IMR-90 (cell line): Measurements from ENCODE around the gene CST7. TPM values are rescaled to one million over a fixed set of nuclear protein-coding genes. Genes with fewer than 3 reads are reported as not detected.

Source experiments
- ATAC-seq: fragments of 200-7000 bp; cut with Tn5 transposase; 2 replicates; pipeline ENCODE4 v1.9.1; 2020; ENCODE audit warnings: low read depth, mild to moderate bottlenecking, moderate library complexity
- BruUV-seq: library from RNA; stranded (reverse); fragments of 400-500 nt; replicated peaks from 2 replicates; lab custom pipeline; 2021; lab: Mats Ljungman, UMichigan
- CTCF ChIA-PET: fragments of 300-600 bp; formaldehyde crosslinking; extraction: SDS; loops from one replicate; lab custom pipeline; 2021; ENCODE audit warnings: antibody characterized with exemption; lab: Yijun Ruan, JAX
- POLR2A ChIA-PET: fragments of 300-600 bp; sonication (Branson Sonifier 250); formaldehyde crosslinking; loops from one replicate; lab custom pipeline; 2022; ENCODE audit warnings: antibody characterized with exemption; ENCODE audit not compliant: unreplicated experiment; lab: Charles Lee
- DNase-seq: peaks from one replicate; pipeline ENCODE4 v3.0.0; 2013
- H2AFZ ChIP-seq: replicated peaks from 2 replicates; pipeline ENCODE3; 2013; ENCODE audit warnings: low read length, mild to moderate bottlenecking; ENCODE audit not compliant: poor library complexity
- H2AK5ac ChIP-seq: 2 replicates; pipeline ENCODE4 v1.6.1; 2013; ENCODE audit warnings: low read depth, low read length, inconsistent platforms
- H2AK9ac ChIP-seq: replicated peaks from 2 replicates; pipeline ENCODE3; 2013; ENCODE audit warnings: mild to moderate bottlenecking, low read depth, low read length, moderate library complexity; ENCODE audit not compliant: poor library complexity
- H2BK120ac ChIP-seq: 2 replicates; pipeline ENCODE4 v1.6.1; 2013; ENCODE audit warnings: low read depth, low read length, inconsistent platforms
- H2BK15ac ChIP-seq: 3 replicates; pipeline ENCODE4 v1.6.1; 2013; ENCODE audit warnings: low read depth, low read length, inconsistent platforms
- H2BK20ac ChIP-seq: 2 replicates; pipeline ENCODE4 v1.6.1; 2013; ENCODE audit warnings: low read depth, mild to moderate bottlenecking, inconsistent platforms, low read length, moderate library complexity
- H2BK5ac ChIP-seq: 2 replicates; pipeline ENCODE4 v1.6.1; 2013; ENCODE audit warnings: mild to moderate bottlenecking, low read depth, low read length, inconsistent platforms; ENCODE audit not compliant: poor library complexity, severe bottlenecking
- H3K14ac ChIP-seq: replicated peaks from 2 replicates; pipeline ENCODE4 v1.6.1; 2013; ENCODE audit warnings: low read depth, low read length, inconsistent platforms
- H3K18ac ChIP-seq: 2 replicates; pipeline ENCODE4 v1.6.1; 2013; ENCODE audit warnings: low read depth, low read length, control low read depth
- H3K23ac ChIP-seq: 2 replicates; pipeline ENCODE4 v1.6.1; 2013; ENCODE audit warnings: low read depth, low read length, inconsistent platforms
- H3K27ac ChIP-seq: 2 replicates; pipeline ENCODE4 v1.5.1; 2013; ENCODE audit warnings: mild to moderate bottlenecking, control low read depth, low read length; ENCODE audit not compliant: insufficient read depth
- H3K27me3 ChIP-seq: 2 replicates; pipeline ENCODE4 v1.6.1; 2013; ENCODE audit warnings: low read length; ENCODE audit not compliant: control insufficient read depth, insufficient read depth
- H3K36me3 ChIP-seq: 2 replicates; pipeline ENCODE4 v1.6.1; 2013; ENCODE audit warnings: low read length, mixed read lengths; ENCODE audit not compliant: control insufficient read depth, insufficient read depth
- H3K4ac ChIP-seq: 2 replicates; pipeline ENCODE4 v1.6.1; 2013; ENCODE audit warnings: low read depth, low read length, inconsistent platforms
- H3K4me1 ChIP-seq: 2 replicates; pipeline ENCODE4 v1.6.1; 2013; ENCODE audit warnings: low read length, mixed read lengths; ENCODE audit not compliant: control insufficient read depth, insufficient read depth
- H3K4me2 ChIP-seq: 2 replicates; pipeline ENCODE4 v1.6.1; 2013; ENCODE audit warnings: low read depth, mild to moderate bottlenecking, control low read depth, low read length, moderate library complexity
- H3K4me3 ChIP-seq: 2 replicates; pipeline ENCODE4 v1.5.1; 2013; ENCODE audit warnings: low read depth, mild to moderate bottlenecking, control low read depth, low read length, moderate library complexity; ENCODE audit not compliant: insufficient read depth
- H3K56ac ChIP-seq: 2 replicates; pipeline ENCODE4 v1.6.1; 2013; ENCODE audit warnings: low read length, inconsistent platforms; ENCODE audit not compliant: insufficient read depth; ENCODE audit errors: extremely low read depth
- H3K79me1 ChIP-seq, 2 experiments: 2 replicates each; pipeline ENCODE4 v1.6.1; 2013; ENCODE audit warnings: low read length in 2 of 2, inconsistent platforms in 1 of 2, low read depth in 1 of 2
- H3K9ac ChIP-seq: 2 replicates; pipeline ENCODE4 v1.6.1; 2013; ENCODE audit warnings: low read depth, low read length, control low read depth
- H3K9me1 ChIP-seq: 2 replicates; pipeline ENCODE4 v1.6.1; 2013; ENCODE audit warnings: low read length, inconsistent platforms; ENCODE audit not compliant: insufficient read depth
- H3K9me3 ChIP-seq: 2 replicates; pipeline ENCODE4 v1.6.1; 2013; ENCODE audit warnings: low read length; ENCODE audit not compliant: control insufficient read depth, insufficient read depth
- H4K20me1 ChIP-seq: 2 replicates; pipeline ENCODE4 v1.6.1; 2013; ENCODE audit warnings: low read length, inconsistent platforms; ENCODE audit not compliant: insufficient read depth
- H4K5ac ChIP-seq: 2 replicates; pipeline ENCODE4 v1.6.1; 2013; ENCODE audit warnings: mild to moderate bottlenecking, low read depth, low read length, control low read depth
- H4K8ac ChIP-seq, 2 experiments: 2 replicates each; pipeline ENCODE4 v1.6.1; 2013; ENCODE audit warnings: low read depth in 2 of 2, low read length in 2 of 2, control low read depth in 1 of 2, inconsistent platforms in 1 of 2
- H4K91ac ChIP-seq: 2 replicates; pipeline ENCODE4 v1.6.1; 2013; ENCODE audit warnings: low read depth, low read length, inconsistent platforms; ENCODE audit not compliant: insufficient read depth
- BHLHE40 ChIP-seq: fragments of 150-350 bp; IDR thresholded peaks from 2 replicates; pipeline ENCODE4 v1.6.1; 2016; ENCODE audit warnings: mild to moderate bottlenecking, low read depth, low read length
- CEBPB ChIP-seq: IDR thresholded peaks from 2 replicates; pipeline ENCODE4 v1.6.1; 2012; ENCODE audit warnings: low read depth, low read length, improper control_type of control experiment
- CHD1 ChIP-seq: IDR thresholded peaks from 2 replicates; pipeline ENCODE4 v1.6.1; 2012; ENCODE audit warnings: low read depth, low read length, improper control_type of control experiment
- FOS ChIP-seq: fragments of 150-350 bp; IDR thresholded peaks from 2 replicates; pipeline ENCODE4 v1.6.1; 2016; ENCODE audit warnings: low read depth, low read length
- MAFK ChIP-seq: IDR thresholded peaks from 2 replicates; pipeline ENCODE4 v1.6.1; 2012; ENCODE audit warnings: low read depth, low read length, improper control_type of control experiment
- MAZ ChIP-seq: IDR thresholded peaks from 2 replicates; pipeline ENCODE4 v1.6.1; 2012; ENCODE audit warnings: low read depth, mild to moderate bottlenecking, low read length, improper control_type of control experiment, moderate library complexity, borderline replicate concordance
- MXI1 ChIP-seq: IDR thresholded peaks from 2 replicates; pipeline ENCODE4 v1.6.1; 2012; ENCODE audit warnings: low read depth, mild to moderate bottlenecking, low read length, moderate library complexity, borderline replicate concordance
- NFE2L2 ChIP-seq: fragments of 150-350 bp; IDR thresholded peaks from 2 replicates; pipeline ENCODE4 v1.6.1; 2016; ENCODE audit warnings: low read depth, mild to moderate bottlenecking, low read length
- RFX5 ChIP-seq: IDR thresholded peaks from 2 replicates; pipeline ENCODE4 v1.8.0; 2012; ENCODE audit warnings: low read depth, mild to moderate bottlenecking, low read length, moderate library complexity
- SMC3 ChIP-seq: fragments of 150-350 bp; IDR thresholded peaks from 2 replicates; pipeline ENCODE4 v1.6.1; 2016; ENCODE audit warnings: low read depth, mild to moderate bottlenecking, antibody characterized with exemption, low read length, moderate library complexity
- WGBS, 2 experiments: methylation state at CpG; one replicate each; pipeline versions ENCODE4 v1.1.5 to v1.1.7; 2013; ENCODE audit warnings: missing lambda C conversion rate in 2 of 2; ENCODE audit not compliant: insufficient read length in 1 of 2; ENCODE audit errors: extremely low coverage in 2 of 2; 5-methylcytosine and 5-hydroxymethylcytosine counted together
- dilution Hi-C: fragments of 300-500 bp; cut with HindIII; formaldehyde crosslinking; loops from one replicate; pipeline ENCODE4 v1.14.3; 2018; ENCODE audit warnings: low sequenced_read_pairs; ENCODE audit not compliant: unreplicated experiment
- in situ Hi-C: fragments of 300-500 bp; cut with MboI; formaldehyde crosslinking; loops from 3 replicates; pipeline ENCODE4 v1.14.3; 2019; ENCODE audit warnings: low sequenced_read_pairs, inconsistent platforms, mixed read lengths
- intact Hi-C: fragments of 100-400 bp; cut with micrococcal nuclease; formaldehyde crosslinking; loops from 2 replicates; pipeline ENCODE4 v1.10.0; 2022
- polyA plus RNA-seq, 3 experiments: library from polyadenylated mRNA; depleted of rRNA; stranded (reverse); fragments of >200 nt; gene quantifications; 2 replicates each; pipeline ENCODE4 v1.2.3, GENCODE V29; 2012; ENCODE audit warnings: low replicate concordance in 1 of 3
- total RNA-seq: library from RNA; depleted of rRNA; stranded (reverse); fragments of >200 nt; gene quantifications from 2 replicates; pipeline ENCODE4 v1.2.3, GENCODE V29; 2012
- TF ChIP-seq, protein P1 (sequence below): conservative IDR thresholded peaks from 2 replicates; pipeline ENCODE4 v1.5.1; 2012; ENCODE audit warnings: mild to moderate bottlenecking, low read depth, low read length, improper control_type of control experiment

CST7 gene
- total and polyA plus RNA-seq, 2 of the 4 experiments (the other 2 are of a cell fraction), result not detected

DNA sequence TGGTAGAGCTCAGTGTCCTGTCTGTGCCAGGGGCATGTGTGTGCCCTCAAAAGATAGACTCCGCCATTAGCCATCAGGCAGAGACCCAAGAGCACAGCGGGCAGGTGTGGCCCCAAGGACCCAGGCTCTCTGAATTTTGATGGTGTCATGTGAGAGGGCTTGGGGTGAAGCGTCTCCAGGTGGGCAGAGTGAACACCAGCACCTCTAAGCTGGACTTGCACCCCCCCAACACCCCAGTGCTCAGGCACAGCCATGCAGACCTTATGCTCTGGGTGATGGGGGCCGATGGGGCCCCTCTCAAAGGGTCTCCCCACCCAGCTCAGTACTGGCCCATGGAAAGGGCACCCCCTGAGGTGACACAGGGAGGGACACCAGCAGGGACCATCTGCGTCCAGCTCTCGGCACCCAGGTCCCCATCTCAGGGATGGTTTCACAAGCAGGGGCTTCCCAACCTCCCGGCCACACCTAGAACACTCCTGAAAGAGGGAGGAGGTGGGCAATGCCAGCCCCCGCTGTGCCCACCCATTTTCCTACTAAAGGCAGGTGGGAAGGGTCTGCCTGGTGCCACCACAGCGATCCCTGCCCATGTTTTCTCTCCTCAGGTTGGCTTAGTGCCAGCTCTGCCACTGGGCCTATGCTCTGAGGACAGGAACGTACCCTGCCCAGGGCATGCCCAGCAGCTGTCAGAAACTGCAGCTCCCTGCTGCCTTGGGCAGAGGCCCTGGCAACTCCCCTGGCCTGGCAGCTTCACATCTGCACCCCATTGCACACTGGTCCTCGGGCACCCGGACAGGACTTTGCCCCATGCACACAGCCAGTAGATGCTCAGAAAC is 3.5 kb downstream of the CST7 start (continued):
- TF ChIP-seq MXI1, result no peak

DNA sequence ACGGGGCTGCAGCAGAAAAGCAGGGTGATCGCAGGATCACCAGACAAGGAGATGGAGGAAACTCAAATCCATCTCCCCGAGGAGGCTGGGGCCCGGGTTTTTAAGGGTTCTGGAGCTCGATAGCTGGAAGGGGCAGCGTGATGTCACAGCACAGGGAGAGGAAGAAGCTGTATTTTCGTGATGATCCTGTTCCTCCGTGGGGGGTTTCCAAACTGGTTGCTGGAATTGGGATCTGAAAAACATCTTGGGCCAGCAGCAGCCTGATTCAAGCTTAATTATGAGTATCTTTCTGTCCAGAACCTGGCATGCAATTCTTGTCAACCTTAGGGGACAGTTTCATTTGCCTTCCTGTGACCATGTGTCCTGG is 4.1 kb downstream of the CST7 start:
- Histone ChIP-seq H3K18ac (no peak overlapping the region), H3K14ac (no peak overlapping the region), H4K5ac (no peak overlapping the region)

More for the DNA sequence above, 4.1 kb downstream of the CST7 start:
- Histone ChIP-seq H2BK120ac (no peak overlapping the region), H3K9me1 (0 out of 2 replicates have a peak, but pooled peaks cover 4% of the 10 kb centered on the region), H4K8ac (no peak overlapping the region), H2AFZ (no peak overlapping the region), H3K4me1 (no peaks in the 10 kb centered on the region), H3K27ac (no peak overlapping the region), H3K4me2 (no peak overlapping the region), H2BK5ac (no peak overlapping the region), H4K20me1 (no peaks in the 10 kb centered on the region; the same call in 1 of the 2 replicates), H2BK20ac (no peak overlapping the region), H2AK5ac (no peak overlapping the region), H4K91ac (no peak overlapping the region), H3K9ac (no peak overlapping the region), H3K56ac (no peak overlapping the region), H3K23ac (no peak overlapping the region), H3K36me3 (no peaks in the 10 kb centered on the region), H3K4me3 (no peak overlapping the region), H3K27me3 (peaks cover 2% of the 10 kb centered on the region; the same call in 1 of the 2 replicates), H3K79me1 (no peaks in the 10 kb centered on the region), H3K9me3 (no peaks in the 10 kb centered on the region), H3K4ac (no peak overlapping the region), H2BK15ac (no peak overlapping the region), H2AK9ac (no peak overlapping the region)
- 87% methylated on average over 6 of the region's 8 CpGs; no CpG with 5 or more reads in 1 of the 2 experiments for WGBS, 2 experiments
- in situ Hi-C loops (no loop called here), intact Hi-C loops (no loop called here), dilution Hi-C loops (no loop called here)
- DNase-seq, result no peak
- ChIA-PET CTCF (no interaction called here), POLR2A (no interaction called here)
- BruUV-seq, result no TSS peak
- TF ChIP-seq FOS (no peak), CHD1 (no peak), CEBPB (no peak), MXI1 (no peak), NFE2L2 (no peak), SMC3 (no peak), RFX5 (no peak), BHLHE40 (no peak), MAZ (no peak), MAFK (no peak)
- TF ChIP-seq, protein P1, sequence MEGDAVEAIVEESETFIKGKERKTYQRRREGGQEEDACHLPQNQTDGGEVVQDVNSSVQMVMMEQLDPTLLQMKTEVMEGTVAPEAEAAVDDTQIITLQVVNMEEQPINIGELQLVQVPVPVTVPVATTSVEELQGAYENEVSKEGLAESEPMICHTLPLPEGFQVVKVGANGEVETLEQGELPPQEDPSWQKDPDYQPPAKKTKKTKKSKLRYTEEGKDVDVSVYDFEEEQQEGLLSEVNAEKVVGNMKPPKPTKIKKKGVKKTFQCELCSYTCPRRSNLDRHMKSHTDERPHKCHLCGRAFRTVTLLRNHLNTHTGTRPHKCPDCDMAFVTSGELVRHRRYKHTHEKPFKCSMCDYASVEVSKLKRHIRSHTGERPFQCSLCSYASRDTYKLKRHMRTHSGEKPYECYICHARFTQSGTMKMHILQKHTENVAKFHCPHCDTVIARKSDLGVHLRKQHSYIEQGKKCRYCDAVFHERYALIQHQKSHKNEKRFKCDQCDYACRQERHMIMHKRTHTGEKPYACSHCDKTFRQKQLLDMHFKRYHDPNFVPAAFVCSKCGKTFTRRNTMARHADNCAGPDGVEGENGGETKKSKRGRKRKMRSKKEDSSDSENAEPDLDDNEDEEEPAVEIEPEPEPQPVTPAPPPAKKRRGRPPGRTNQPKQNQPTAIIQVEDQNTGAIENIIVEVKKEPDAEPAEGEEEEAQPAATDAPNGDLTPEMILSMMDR, result no peak
- no peak; the same call in 1 of the 2 replicates for ATAC-seq
